ENCODE measurements around the gene SH2B2.
"Not testable (repeated sequence)": the region's sequence is repeated elsewhere in the genome, so short reads cannot be mapped to it uniquely, and the experiment has no call there.

GRCh38 chr7:102325106-102325505 lies 38.4 kb downstream of the SH2B2 start:
- not testable (repeated sequence) for TF ChIP-seq CTCF (conservative IDR thresholded peaks at IDR 0.05); EZH2 (IDR thresholded peaks at IDR 0.05; ENCODE audit: low read depth)

Measured in PC-9 (cell line).